WI38 (cell line): ENCODE measurements around the gene ARHGAP45.

Source experiments
- H3K4me3 ChIP-seq: 2 replicates; pipeline ENCODE4 v1.5.1; 2011; ENCODE audit warnings: low read depth, mild to moderate bottlenecking, control low read depth, low read length
- CTCF ChIP-seq: IDR thresholded peaks from 2 replicates; pipeline ENCODE4 v1.5.1; 2012; ENCODE audit warnings: low read depth, mild to moderate bottlenecking, control low read depth, low read length

ARHGAP45 gene

DNA sequence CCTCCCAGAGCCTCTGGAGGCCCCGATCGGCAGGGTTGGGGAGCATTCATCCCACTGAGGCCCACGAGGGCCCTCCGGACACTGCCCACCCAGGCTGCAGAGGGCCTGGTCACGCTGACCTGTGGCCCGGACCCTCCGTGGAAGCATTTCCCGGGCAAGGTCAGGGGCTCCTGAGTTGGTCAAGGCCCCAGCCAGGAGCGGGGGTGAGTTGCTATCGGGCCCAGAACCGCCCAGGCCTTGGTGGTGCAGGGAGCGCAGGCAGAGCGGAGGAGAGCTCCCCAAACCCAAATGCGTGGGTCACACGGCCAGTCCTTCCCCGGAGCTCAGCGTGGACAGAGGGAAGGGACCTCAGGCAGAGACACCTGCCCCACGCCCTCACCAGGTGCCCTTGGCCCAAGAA is 62.6 kb downstream of the ARHGAP45 start:
- H3K4me3 ChIP-seq: no peak overlapping the region
- no peak for TF ChIP-seq CTCF

GRCh38 chr19:1130771-1131717 is 64.1 kb downstream of the ARHGAP45 start:
- H3K4me3 ChIP-seq: peak overlapping the region; percentile 82
- no peak for TF ChIP-seq CTCF

DNA sequence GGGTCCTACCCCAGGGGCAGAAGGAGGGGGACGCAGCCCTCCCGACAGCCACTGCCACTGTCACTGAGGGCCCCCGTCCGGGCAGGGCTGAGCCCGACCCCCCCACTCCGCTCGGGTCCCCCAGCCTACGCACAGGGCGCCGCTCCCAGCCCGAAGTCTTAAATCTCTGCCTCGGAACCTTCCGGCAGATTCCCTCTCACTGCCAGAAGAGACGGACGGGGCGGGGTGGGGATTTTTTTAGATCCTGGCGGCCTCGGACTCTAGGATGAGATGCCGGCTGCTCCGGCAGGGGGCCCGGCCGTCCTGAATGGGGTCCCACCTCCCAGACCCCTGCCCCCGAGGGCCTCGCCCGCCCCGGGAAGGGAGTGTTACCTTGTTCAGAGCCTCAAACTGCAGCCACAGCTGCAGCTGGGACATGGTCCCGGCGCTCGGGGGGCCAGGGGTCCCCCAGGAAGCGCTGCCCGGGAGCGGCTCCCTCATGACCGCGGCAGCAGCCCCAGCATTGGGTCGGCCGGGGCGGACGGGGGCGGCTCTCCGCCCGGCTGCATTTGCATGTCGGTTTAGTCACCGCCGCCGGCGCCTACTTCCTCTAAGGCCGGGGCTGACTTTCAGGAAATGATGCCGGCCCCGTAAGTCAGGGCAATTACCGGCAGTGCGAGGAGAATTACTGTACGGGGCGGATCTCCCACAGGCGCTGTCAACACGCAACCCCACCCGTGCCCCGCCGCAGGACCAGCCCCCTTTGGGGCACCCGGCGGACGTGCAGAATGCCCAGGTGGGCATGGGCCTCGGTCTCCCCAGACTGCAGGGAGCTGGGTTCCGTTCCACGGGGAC is 65.0 kb downstream of the ARHGAP45 start:
- TF ChIP-seq CTCF: no peak
- peak overlapping the region; percentile 82 for H3K4me3 ChIP-seq

GRCh38 chr19:1132552-1133383 is 65.8 kb downstream of the ARHGAP45 start:
- no peak for TF ChIP-seq CTCF
- peak overlapping the region; percentile 82 for H3K4me3 ChIP-seq

DNA sequence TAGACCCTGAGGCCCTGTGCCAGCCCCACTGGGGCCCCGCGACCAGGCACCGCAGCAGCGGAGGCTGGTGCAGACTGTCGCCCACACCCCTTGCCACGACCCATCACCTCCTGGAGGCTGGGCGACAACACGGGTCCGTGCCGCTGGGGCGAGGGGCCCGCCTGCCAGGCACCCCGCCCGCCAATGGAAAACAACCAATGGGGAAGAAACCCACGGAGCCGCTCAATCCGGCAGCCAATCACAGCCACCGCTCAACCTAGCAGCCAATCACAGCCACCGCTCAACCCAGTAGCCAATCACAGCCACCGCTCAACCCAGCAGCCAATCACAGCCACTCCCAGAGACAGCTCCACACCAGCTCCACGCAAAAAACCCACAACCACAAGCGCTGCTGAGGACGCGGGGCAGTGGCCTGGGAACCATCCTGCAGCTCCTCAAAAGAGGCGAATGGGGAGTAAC is 66.5 kb downstream of the ARHGAP45 start:
- H3K4me3 ChIP-seq: no peak overlapping the region
- no peak for TF ChIP-seq CTCF

- no peak overlapping the region for H3K4me3 ChIP-seq
- TF ChIP-seq CTCF: no peak
Measured at GRCh38 chr19:1134431-1134830, 67.5 kb downstream of the ARHGAP45 start.
